Measurements from ENCODE around the gene KCNQ1OT1. TPM values are rescaled to one million over a fixed set of nuclear protein-coding genes. Genes with fewer than 3 reads are reported as not detected.
A peak's percentile ranks its signal among the peaks of the same experiment; 100 is the strongest.

Gene KCNQ1OT1
- polyA plus RNA-seq, 12 donors = 0.53 to 4.4 (median 1.6) TPM

DNA sequence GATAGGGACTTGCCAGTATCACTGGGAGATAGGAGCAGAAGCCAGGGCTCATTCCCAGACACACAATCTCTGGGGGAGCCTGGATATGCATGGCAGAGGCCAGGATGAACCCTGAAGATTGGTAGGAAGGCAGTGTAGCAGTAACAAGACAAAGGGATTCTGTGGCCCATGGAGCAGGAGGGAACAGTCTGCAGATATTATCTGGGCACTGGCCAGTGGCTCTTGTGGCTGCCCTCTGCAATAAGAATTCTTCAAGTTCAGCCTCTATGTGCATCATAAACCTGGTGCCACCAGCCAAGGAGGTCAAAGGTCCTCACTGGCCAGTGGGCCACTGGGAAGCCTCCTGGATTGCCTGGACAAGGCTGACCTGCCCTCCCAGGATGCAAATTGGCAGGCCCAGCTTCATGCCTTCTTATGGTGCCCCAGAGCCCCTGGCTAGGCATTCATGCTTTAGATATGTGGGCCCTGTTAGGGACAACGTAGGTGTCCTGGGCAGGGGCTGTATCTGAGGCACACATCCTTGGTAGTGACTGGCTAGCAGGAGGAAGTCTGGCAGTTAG lies 29.2 kb downstream of the KCNQ1OT1 start:
- no peak for DNase-seq

DNA sequence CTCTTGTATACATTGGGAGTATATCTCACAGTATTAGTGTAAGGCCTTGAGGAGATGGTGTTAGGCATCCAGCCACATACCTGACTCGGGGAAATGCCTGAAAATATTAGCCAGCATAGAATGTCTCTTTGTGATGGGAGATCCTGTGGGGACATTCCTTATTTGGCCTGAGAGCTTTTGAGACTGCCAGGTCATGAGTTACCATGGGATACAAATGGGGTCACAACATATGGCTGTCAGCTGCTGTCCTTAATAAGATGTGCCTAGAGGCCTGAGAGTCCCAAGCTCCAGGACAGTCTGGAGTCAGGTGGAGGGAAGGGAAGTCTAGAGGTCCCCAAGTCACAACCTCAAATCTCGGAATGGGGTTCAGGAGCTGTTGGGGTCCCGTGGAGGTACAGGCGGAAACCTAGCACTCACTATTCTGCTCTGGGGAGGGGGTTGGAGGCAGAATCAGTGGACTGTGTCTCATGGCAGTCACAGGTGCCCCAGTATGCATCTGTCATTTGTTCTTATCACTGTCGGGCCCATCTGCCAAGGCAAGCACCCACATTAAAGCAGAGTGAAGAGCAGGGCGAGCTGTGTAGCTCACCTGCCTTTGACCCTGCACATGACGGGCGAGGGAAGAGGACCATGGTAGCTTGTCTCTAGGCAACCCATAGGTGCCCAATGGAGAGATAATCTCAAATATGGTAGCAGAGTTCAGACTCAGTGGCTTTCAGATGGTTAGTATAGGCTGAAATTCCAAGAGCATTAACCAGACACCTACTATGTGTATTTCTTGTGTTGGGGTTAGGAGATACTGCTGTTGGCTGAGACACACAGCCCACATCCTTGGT lies 29.9 kb downstream of the KCNQ1OT1 start:
- DNase-seq = no peak

DNA sequence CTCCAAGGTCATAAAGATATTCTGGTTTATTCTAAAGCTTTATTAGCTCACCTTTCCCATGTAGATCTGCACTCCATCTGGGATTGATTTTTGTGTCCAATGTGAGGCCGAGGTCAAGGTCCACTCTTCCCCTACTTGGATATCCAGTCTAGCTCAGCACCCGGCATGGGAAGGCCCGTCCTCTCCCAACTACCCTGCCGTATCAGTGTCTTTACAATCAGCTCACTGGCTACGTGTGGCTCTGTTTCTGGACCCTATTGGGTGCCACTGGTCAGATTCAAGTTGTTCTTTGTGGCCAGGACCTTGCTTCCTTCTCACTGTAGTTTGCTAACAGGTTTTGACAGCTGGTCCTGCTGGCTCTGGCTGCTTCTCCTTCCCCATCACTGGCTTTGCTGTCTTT lies 30.9 kb downstream of the KCNQ1OT1 start:
- DNase-seq = no peak

DNA sequence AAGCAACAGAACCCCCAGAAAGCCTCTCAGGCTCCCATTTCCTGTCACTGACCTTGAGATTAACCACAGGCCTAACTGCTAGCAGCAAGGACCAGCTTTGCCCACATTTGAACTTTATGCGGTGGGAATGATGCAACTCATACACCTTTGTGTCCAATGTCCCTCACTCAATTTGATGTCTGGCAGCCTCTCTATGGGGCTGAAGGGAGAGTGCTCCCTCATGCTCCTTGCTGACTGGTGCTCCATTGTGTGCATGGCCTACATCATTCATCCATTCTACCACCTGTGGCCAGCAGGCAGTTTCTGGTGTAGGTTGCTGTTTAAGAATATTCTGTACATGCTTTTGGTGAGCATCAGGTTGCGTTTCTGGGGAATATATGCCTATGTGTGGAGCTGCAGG lies 31.9 kb downstream of the KCNQ1OT1 start:
- no peak for DNase-seq

DNA sequence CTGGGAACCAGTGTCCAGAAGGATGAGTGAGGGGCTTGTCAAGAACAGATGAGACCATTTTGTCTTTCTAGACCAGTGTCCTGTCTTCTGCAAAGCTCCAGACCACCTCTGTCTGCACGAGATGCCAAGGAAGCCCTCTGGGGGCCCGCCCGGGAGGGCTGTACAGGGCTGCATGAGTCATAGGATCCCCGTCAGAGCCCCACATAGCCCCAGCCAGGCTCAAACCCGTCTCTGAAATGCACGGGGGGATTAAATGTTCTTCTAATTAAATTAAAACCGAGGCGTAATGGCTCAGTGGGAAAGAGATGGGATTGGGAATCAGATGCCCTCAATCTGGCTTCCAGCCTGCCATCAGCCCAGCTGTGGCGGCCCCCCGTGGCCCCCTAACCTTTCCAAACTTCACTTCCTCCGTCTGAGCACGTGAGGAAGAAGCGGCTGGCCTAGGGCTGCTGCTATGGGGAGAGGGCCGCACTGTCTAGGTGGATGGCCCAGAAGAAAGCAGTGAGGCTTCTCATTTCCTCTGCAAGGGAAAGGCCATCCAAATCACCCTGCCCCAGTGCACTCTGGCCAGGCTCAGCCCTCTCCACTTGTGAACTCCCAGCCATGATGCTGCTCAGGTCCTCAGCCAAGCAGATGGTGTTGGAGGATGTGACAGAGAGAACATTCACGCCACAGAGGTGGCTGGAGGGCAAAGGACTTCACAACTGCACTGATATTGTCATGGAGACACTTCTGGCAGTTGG lies 32.8 kb downstream of the KCNQ1OT1 start:
- DNase-seq = no peak

DNA sequence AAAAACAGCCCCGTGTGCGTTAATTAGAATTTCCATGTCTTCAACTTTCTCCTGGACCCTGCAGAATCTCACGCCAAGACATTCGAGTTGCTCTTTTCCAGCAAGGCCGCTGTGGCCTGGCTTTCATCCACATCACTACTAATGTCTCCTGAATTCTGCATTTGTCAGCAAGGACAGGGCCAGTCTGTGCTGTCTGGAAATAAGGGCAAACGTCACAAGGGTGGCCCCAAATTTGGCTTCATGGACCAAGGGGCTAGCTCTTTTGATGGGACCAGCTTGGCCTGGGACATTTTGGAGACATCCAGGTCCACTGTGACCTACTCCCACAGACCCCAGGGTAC lies 33.4 kb downstream of the KCNQ1OT1 start:
- DNase-seq = peak; percentile 58

DNA sequence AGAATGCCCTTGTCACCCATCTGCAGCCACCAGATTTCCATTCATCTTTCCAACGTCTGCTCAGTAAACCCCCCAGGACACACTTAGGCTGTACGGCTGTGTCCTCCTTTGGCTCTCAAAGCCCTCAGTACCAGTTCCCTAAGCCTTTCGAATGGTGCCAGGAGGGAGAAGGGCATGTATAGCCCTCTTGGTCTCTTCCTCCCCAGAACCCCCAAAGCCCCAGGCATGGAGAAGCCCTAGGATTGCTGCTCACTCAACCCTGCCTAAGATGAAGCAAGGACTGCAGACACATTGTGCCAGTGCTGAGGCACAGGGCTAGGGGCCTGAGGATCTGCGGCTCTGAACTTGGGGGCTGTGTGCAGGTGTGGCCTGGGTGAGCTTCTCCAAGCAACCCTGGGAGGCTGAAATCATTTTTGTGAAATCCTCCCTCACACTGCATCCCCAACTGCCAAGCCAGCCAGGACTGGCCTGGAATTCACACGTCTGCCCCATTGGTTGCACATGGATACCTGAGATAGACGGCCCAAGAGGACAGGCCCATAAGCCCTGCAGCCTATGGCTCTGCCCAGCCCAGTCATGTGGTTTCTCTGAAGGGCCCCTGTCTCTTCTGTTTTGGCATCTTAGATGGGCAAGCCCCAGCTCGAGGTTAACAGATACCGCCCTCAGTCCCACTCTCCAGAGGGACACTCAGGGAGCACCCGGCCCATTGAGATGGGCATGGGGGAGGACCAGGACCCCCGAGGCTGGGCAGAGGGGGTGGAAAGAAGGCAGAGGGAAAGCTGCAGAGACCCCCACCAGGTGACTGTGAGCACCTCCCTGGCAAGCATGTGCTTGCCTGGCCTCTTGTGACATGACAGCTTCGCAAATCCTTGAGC lies 34.0 kb downstream of the KCNQ1OT1 start:
- no peak for DNase-seq

DNA sequence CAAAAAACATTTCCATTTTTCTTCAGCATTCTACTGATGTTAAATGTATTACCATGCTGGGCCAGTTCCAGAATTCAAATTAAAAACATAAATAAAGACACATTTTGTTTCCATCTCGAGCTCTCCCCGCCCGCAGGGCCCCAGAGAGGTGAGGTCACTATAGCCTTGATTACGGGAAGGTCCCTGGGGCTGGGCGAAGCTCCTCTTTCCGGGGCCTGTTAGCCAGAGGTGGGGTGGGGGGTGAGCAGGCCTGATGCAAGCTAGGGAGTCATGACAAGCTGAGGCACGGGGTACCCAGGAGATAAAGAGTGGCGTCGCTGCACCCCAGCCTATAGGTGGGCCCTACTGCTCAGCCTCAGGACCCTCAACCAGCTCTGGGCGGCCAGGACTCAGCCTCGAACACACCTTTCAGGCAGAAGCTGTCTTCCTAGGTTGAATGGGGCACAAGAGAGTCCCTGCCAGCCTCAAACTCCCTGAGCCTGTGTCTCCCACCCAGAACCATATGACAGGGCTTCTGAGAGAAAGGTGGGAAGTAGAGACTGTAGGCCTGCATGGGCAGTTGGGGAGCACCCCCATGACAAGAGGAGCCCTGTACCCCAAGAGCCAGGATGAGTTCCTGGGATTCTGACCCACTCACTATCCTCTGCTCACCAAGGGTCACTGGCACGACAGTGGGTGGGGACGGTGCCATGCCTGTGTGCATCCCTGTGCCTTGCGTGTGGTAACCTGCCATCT lies 34.8 kb downstream of the KCNQ1OT1 start:
- peak; percentile 42 for DNase-seq

DNA sequence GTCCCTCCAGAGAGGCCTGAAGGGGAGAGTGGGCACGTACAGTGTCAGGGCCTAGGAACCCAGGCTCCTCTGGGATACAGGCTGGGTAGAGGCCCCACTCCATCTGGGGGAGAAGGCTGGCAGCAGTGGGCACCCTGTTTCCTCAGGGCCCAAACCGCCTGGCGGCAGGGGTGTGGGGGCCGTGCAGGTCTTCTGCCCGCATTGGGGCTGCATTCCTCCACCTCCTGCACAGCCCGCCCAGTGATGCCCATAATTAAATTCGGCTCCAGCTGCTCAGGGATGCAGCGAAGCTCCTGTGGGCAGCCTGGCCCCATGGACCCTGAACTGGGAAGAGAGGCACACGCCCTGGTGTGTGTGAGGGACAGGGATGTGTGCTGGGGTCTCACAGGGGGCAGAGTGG lies 35.4 kb downstream of the KCNQ1OT1 start:
- DNase-seq = no peak

DNA sequence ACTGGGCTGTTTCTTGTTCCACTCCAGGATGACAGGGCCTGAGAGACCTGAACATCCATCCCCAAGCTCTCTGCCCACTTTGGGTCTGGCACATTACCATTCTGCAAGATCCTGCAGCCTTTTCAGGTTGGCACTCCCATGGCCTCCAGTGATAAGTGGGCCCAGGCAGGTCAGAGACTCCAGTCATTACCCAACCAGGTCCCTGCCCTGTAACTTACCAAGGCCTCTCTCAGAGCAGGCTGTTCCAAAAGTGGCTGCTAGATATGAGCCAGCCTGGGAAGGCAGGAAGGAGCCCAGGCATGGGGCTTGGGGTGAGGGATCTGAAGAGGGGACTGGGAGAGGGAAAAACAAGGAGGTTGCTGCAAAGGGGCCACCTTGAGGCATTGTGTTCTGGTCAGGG lies 35.9 kb downstream of the KCNQ1OT1 start:
- no peak for DNase-seq

DNA sequence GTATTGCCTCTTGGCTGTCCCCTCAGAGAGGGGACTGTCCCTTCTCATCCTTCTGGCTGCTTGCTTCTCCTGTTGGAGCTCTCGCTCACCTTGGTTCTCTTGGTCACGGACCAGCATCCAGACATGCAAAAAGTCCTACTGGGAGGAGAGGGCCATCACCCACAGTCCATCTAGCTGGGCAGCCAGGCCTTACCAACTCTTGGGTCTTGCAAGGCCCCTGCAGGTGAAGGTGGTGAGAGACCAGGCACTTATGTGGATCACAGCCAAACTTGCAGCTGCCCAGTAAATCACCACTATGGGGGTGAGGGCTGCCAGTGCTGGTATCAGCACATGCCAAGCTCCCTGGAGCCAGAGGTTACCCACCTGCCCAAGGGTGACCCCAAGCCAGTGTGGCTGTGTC lies 36.3 kb downstream of the KCNQ1OT1 start:
- no peak for DNase-seq

DNA sequence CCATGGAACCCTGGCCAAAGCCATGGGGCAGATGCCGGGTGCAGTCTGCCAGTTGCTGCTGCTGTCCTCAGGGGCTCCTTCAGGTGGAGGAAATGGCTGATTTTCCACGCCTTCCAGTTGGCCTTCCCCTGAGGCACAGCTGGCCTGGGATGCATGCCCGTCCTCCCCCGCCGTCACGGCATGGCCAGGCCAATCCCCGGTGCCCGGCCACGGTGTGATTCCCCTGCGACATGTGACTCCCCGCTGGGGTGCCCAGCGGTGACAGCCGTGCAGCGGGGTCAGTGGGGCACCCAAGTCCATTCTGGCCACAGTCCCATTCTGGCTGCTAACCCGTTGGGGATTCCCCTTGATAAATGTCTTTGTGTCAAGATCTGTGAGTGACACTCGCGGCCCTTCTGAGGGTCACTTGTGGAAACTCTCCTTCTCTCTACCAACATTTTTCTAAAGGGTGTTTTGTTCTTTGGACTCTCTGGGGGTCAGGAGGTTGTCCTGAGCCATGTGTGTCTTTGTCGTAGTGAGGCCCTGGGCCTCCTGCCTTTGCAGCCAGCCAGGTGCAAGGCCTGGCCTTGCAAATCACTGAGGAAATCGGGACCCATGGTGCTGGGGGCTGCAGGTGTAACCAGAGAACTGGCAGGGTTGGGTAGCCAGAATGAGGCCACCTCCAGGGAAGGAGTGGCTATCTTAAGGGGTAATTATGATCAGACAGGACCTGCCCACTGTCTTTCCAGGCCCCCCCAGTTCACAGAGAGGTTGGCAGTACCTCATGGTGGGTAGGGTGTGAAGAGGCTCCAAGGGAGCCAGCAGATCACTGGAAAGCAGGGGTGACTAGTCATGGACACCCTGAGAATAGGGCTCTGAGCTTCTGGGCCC lies 37.1 kb downstream of the KCNQ1OT1 start:
- DNase-seq = no peak

DNA sequence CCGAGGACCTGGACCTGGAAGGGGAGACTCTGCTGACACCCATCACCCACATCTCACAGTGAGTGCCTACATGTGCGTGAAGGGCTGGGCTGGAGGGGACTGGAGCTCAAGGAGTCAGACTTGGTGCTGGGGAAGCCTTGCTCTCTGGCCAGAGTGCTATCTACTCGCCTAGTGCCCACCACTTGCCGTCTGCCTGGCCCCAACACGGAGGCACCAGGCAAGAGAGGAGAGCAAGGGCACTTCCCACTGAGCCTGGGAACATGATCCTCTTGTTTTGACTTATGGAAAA lies 37.8 kb downstream of the KCNQ1OT1 start:
- no peak for DNase-seq

DNA sequence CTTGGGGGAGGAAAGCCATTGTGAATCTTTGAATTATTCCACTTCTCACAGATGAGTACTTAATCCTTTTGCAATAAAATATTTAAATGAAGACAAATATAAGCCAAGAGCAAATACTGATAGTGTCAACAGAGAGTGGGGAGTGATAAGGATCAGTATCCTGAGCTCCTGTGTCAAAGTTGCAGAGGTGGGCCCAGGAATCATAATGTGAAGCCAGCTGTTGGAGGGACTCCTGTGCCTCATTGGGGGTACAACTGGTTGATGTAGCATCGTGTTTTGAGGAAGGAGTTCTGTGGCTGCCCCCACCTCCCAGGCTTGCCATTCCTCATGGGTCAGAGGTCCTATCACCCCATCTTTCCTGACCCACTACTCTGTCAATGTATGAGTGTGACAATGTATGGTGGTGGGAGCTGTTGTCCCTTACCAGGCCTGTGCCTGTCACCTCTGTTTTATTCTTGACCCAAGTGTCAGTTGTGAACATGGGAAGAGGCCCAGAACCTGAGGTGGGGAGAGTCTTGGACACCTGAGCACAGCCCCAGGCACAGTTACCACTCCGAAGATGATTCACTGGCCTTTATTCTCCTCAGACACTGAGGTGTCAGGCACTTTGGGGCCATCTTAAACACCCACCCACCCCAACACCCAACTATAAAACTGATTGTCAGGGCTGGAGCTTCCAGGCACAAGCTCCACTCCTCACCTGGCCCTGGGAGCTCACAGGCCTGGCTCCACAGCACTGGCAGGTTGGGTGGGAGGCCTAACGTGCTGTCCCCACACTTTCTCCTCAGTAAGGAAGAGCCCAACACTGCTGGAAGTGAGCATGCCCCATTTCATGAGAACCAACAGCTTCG lies 38.4 kb downstream of the KCNQ1OT1 start:
- no peak for DNase-seq

DNA sequence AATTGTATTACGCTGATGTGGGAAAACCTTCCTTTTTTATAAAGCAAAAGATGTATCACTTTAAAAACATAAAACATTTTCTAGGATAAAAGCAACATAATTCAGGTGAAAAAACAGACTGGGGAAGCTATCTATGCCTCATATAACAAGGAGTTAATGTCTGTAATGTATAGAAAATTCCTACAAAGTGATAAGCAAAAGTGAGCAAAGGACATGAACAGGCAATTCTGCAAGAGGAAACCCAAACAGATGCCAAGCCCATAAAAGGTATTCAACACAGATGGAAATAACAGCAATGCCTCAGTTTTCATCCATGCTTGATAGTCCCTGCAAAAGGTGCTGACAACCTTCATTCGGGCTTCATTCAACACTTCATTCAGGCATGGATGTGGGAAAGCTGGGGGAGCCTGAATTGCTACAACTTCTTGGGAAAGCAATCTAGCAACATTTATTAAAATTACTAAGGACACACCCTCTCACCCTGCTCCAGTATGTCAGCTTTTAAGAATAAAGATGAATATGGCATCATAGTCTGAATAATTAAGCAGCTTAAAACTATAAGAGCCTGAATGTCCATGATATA lies 39.3 kb downstream of the KCNQ1OT1 start:
- no peak for DNase-seq

DNA sequence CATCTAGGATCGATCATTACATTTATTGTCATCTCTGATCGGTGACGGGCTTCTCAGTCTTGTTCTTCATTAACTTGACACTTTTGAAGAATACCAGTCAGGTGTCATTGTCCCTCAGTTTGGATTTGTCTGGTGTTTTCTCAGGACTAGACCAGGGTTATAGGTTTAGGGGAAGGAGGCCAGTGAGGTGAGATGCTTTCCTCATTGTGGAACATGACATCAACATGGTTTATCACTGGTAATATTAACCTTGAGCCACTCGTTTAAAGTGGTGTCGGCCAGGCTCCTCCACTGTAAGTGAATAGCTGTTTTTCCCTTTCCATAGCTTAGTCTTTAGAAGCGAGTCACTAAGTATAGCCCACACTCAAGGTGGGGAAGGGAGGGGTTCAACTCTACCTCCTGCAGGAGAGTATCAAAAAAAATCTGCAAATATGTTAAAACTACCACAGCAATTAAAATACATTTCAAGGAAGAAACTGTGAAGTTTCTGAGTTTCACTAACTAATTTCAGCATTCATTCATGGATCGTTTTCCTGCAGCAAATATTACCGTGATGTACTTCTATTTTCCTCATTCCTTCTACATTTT lies 42.0 kb downstream of the KCNQ1OT1 start:
- DNase-seq = no peak

DNA sequence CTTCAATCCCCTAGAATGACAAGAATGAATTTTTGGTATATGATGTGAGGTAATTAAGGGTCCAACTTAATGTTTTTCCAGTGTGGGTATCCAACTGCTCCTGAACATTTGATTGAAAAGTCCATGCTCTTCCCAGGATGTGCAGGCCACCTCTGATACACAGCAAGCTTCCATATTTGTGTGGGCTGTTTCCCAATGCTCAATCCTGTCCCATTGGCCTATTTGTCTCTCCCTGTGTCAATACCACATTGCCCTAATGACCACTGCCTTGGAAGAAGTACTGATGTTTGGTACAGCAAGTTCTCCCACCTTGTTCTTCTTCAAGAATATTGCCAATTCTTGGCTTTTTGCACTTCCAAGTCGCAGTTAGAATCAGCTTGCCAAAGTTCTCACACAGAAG lies 42.9 kb downstream of the KCNQ1OT1 start:
- no peak for DNase-seq

DNA sequence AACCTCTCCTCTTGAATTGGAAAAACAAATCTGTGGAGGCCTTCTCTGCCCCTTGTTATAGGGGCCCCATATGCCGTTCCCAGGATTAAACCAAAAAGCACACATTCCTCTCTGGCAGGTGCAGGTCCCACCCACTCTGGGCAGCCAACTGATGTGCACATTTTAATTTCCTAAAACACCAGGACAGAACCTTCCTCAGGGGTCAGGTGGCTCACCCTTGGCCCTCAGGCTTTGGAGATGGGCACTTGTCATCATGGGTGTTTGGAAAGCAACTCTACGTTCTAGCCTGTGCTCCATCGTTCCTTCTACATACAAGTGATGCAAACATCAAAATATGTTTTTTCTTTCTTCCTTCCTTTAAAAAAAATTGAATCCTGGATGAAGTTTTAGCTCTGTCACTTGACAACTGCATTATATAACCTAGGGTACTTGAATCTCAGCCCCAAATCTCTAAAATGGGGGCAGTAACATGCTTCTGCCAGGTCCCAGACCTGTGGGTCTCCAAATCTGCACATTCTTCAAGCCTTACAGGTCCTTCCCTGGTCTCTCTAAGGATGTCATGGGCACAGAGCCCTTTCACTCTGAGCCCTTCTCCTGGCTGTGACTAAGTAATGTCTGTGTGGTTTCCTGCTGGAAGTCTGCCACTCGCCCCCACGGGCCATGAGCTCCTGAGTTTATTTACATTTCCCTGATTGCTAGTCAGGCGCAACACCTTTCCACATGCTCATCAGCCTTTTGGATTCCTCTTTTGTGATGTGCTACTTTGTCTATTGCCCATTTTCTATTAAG lies 43.8 kb downstream of the KCNQ1OT1 start:
- no peak for DNase-seq

Data from muscle of arm (tissue), 12 donors.